MCF 10A (cell line): Measurements from ENCODE around the gene RRH. TPM values are rescaled to one million over a fixed set of nuclear protein-coding genes. Genes with fewer than 3 reads are reported as not detected.

Experiments
- BruUV-seq: library from RNA; stranded (reverse); fragments of 400-500 nt; replicated peaks from 2 replicates; lab custom pipeline; 2021; lab: Mats Ljungman, UMichigan
- CTCF ChIA-PET: fragments of 300-600 bp; sonication (Branson Sonifier 250); formaldehyde crosslinking; extraction: SDS; loops from one replicate; lab custom pipeline; 2021; ENCODE audit warnings: antibody characterized with exemption, inconsistent platforms; lab: Yijun Ruan, JAX
- POLR2A ChIA-PET: fragments of 300-600, 350-650 bp; sonication (Branson Sonifier 250); formaldehyde crosslinking; extraction: SDS; loops from one replicate; lab custom pipeline; 2020; ENCODE audit warnings: antibody characterized with exemption, inconsistent platforms; lab: Yijun Ruan, JAX
- DNase-seq: peaks from one replicate; pipeline ENCODE4 v3.0.0-alpha.2; 2018; ENCODE audit not compliant: unreplicated experiment
- H3K27ac Mint-ChIP-seq: one replicate; pipeline ENCODE4 v1.8.0; 2022; ENCODE audit warnings: mild to moderate bottlenecking, low read depth, mixed read lengths; ENCODE audit not compliant: unreplicated experiment
- H3K27me3 Mint-ChIP-seq: one replicate; pipeline ENCODE4 v1.8.0; 2022; ENCODE audit warnings: mixed read lengths; ENCODE audit not compliant: insufficient read depth, unreplicated experiment
- H3K36me3 Mint-ChIP-seq: one replicate; pipeline ENCODE4 v1.8.0; 2022; ENCODE audit warnings: mild to moderate bottlenecking, moderate library complexity, mixed read lengths; ENCODE audit not compliant: insufficient read depth, unreplicated experiment
- H3K4me1 Mint-ChIP-seq: one replicate; pipeline ENCODE4 v1.8.0; 2022; ENCODE audit warnings: mixed read lengths; ENCODE audit not compliant: insufficient read depth, unreplicated experiment
- H3K4me3 Mint-ChIP-seq: one replicate; pipeline ENCODE4 v1.8.0; 2022; ENCODE audit warnings: mild to moderate bottlenecking, moderate library complexity, mixed read lengths; ENCODE audit not compliant: unreplicated experiment
- H3K9me3 Mint-ChIP-seq: one replicate; pipeline ENCODE4 v1.8.0; 2022; ENCODE audit warnings: mixed read lengths; ENCODE audit not compliant: unreplicated experiment
- CTCF ChIP-seq: fragments of 200-600 bp; IDR thresholded peaks from one replicate; pipeline ENCODE4 v1.8.0; 2022; ENCODE audit warnings: antibody characterized with exemption, mild to moderate bottlenecking; ENCODE audit not compliant: unreplicated experiment
- intact Hi-C: fragments of 100-400 bp; cut with micrococcal nuclease; formaldehyde crosslinking; loops from 2 replicates; pipeline ENCODE4 v1.14.1; 2022
- total RNA-seq: library from RNA; stranded (reverse); gene quantifications from 2 replicates; pipeline ENCODE4 v1.2.3, GENCODE V29; 2022

Gene RRH
- total RNA-seq, 1 experiment from 2014 or later = not detected

- ChIA-PET CTCF (interaction anchor here (0.7 kb wide), 1 partner anchor 1276 kb away, joined by 3 read pairs; no protein-coding TSS in a partner anchor), POLR2A (no interaction called here)
Observed at GRCh38 chr4:109861271-109861670, 33.5 kb downstream of the RRH start.

GRCh38 chr4:109861916-109862511, 34.2 kb downstream of the RRH start:
- Mint-ChIP-seq H3K4me1 (no peaks in the 10 kb centered on the region), H3K4me3 (no peak overlapping the region), H3K36me3 (no peaks in the 10 kb centered on the region), H3K9me3 (peaks cover 7% of the 10 kb centered on the region), H3K27ac (no peak overlapping the region), H3K27me3 (no peaks in the 10 kb centered on the region)
- DNase-seq = no peak
- TF ChIP-seq CTCF = no peak
- intact Hi-C loops = no loop called here
- ChIA-PET POLR2A (no interaction called here), CTCF (no interaction called here)
- BruUV-seq = no TSS peak

More at GRCh38 chr4:109861271-109861670, 33.5 kb downstream of the RRH start:
- no peaks in the 10 kb centered on the region for H3K27me3 Mint-ChIP-seq
- peaks cover 7% of the 10 kb centered on the region for H3K9me3 Mint-ChIP-seq
- no peak for TF ChIP-seq CTCF
- H3K27ac Mint-ChIP-seq = no peak overlapping the region
- no peaks in the 10 kb centered on the region for H3K4me1 Mint-ChIP-seq
- BruUV-seq = no TSS peak
- intact Hi-C loops = no loop called here
- no peak overlapping the region for H3K4me3 Mint-ChIP-seq
- DNase-seq = no peak
- no peaks in the 10 kb centered on the region for H3K36me3 Mint-ChIP-seq

GRCh38 chr4:109864134-109864533, 36.4 kb downstream of the RRH start:
- no peaks in the 10 kb centered on the region for H3K27me3 Mint-ChIP-seq
- intact Hi-C loops = no loop called here
- POLR2A ChIA-PET = no interaction called here
- CTCF ChIA-PET = interaction anchor here (0.6 to 1.0 kb wide), 2 partner anchors 43 to 144 kb away, joined by 3 to 4 read pairs; no protein-coding TSS in a partner anchor
- H3K36me3 Mint-ChIP-seq = no peaks in the 10 kb centered on the region
- no peak overlapping the region for H3K27ac Mint-ChIP-seq
- no peaks in the 10 kb centered on the region for H3K9me3 Mint-ChIP-seq
- no TSS peak for BruUV-seq
- TF ChIP-seq CTCF = no peak
- no peaks in the 10 kb centered on the region for H3K4me1 Mint-ChIP-seq
- DNase-seq = no peak
- no peak overlapping the region for H3K4me3 Mint-ChIP-seq

GRCh38 chr4:109870061-109870460, 42.3 kb downstream of the RRH start:
- H3K4me3 Mint-ChIP-seq = no peak overlapping the region
- POLR2A ChIA-PET = interaction anchor here (0.8 kb wide), 1 partner anchor 12 kb away, joined by 4 read pairs; no protein-coding TSS in a partner anchor
- H3K4me1 Mint-ChIP-seq = no peaks in the 10 kb centered on the region
- TF ChIP-seq CTCF = no peak
- H3K36me3 Mint-ChIP-seq = no peaks in the 10 kb centered on the region
- no TSS peak for BruUV-seq
- no peaks in the 10 kb centered on the region for H3K9me3 Mint-ChIP-seq
- no peak for DNase-seq
- H3K27me3 Mint-ChIP-seq = no peaks in the 10 kb centered on the region
- CTCF ChIA-PET = no interaction called here
- intact Hi-C loops = no loop called here
- H3K27ac Mint-ChIP-seq = no peak overlapping the region
